Fibroblast of pulmonary artery (primary cell): ENCODE results near the gene AKAP13.

Source experiments
- DNase-seq: peaks from one replicate; pipeline ENCODE4 v3.0.0-alpha.2; 2010; ENCODE audit warnings: low read depth
- H3K4me3 ChIP-seq: replicated peaks from 2 replicates; pipeline ENCODE4 v1.5.1; 2011; ENCODE audit warnings: low read depth, mild to moderate bottlenecking, control low read depth, low read length, moderate library complexity
- CTCF ChIP-seq: IDR thresholded peaks from 2 replicates; pipeline ENCODE4 v1.5.1; 2011; ENCODE audit warnings: mild to moderate bottlenecking, control low read depth, low read length, inconsistent platforms; ENCODE audit errors: missing control alignments

AKAP13 gene

GRCh38 chr15:85598219-85598618, 217.8 kb downstream of the AKAP13 start:
- H3K4me3 ChIP-seq: no peak overlapping the region
- DNase-seq: no peak
- no peak for TF ChIP-seq CTCF

- no peak overlapping the region for H3K4me3 ChIP-seq
- no peak for TF ChIP-seq CTCF
- DNase-seq: peak; percentile 77
Observed at GRCh38 chr15:85598718-85599398, 218.5 kb downstream of the AKAP13 start.

GRCh38 chr15:85600001-85600400, 219.6 kb downstream of the AKAP13 start:
- H3K4me3 ChIP-seq: no peak overlapping the region
- DNase-seq: no peak
- TF ChIP-seq CTCF: no peak

GRCh38 chr15:85603160-85603559, 222.8 kb downstream of the AKAP13 start:
- TF ChIP-seq CTCF: no peak
- H3K4me3 ChIP-seq: no peak overlapping the region
- DNase-seq: no peak

- no peak for TF ChIP-seq CTCF
- H3K4me3 ChIP-seq: no peak overlapping the region
- no peak for DNase-seq
Observed at GRCh38 chr15:85603703-85604102, 223.3 kb downstream of the AKAP13 start.

GRCh38 chr15:85604194-85604593, 223.8 kb downstream of the AKAP13 start:
- no peak for DNase-seq
- no peak overlapping the region for H3K4me3 ChIP-seq
- no peak for TF ChIP-seq CTCF

GRCh38 chr15:85606738-85607137, 226.3 kb downstream of the AKAP13 start:
- no peak overlapping the region for H3K4me3 ChIP-seq
- DNase-seq: no peak
- no peak for TF ChIP-seq CTCF
